IPS-20b (cell line): ENCODE data around the gene CCDC47.
"Not testable (repeated sequence)": the region's sequence is repeated elsewhere in the genome, so short reads cannot be mapped to it uniquely, and the experiment has no call there.

Experiments
- H3K27ac ChIP-seq: one replicate; pipeline ENCODE4 v1.5.1; 2013; ENCODE audit warnings: low read length
- H3K27me3 ChIP-seq: 2 replicates; pipeline ENCODE4 v1.6.1; 2013; ENCODE audit warnings: mild to moderate bottlenecking, low read length, inconsistent platforms; ENCODE audit not compliant: insufficient read depth
- H3K36me3 ChIP-seq: 2 replicates; pipeline ENCODE4 v1.6.1; 2013; ENCODE audit warnings: low read depth, mild to moderate bottlenecking, inconsistent platforms, low read length, moderate library complexity; ENCODE audit not compliant: insufficient read depth
- H3K4me1 ChIP-seq: 2 replicates; pipeline ENCODE4 v1.6.1; 2013; ENCODE audit warnings: mild to moderate bottlenecking, control low read depth, inconsistent platforms, low read length, moderate library complexity; ENCODE audit not compliant: insufficient read depth
- H3K4me3 ChIP-seq: 2 replicates; pipeline ENCODE4 v1.5.1; 2013; ENCODE audit warnings: mild to moderate bottlenecking, low read length, inconsistent platforms
- H3K9ac ChIP-seq: 2 replicates; pipeline ENCODE4 v1.6.1; 2013; ENCODE audit warnings: low read depth, mild to moderate bottlenecking, inconsistent platforms, low read length, moderate library complexity
- H3K9me3 ChIP-seq: 2 replicates; pipeline ENCODE4 v1.6.1; 2013; ENCODE audit warnings: mild to moderate bottlenecking, low read depth, low read length, inconsistent platforms; ENCODE audit not compliant: insufficient read depth

Gene CCDC47

GRCh38 chr17:63805591-63805990, 32.2 kb upstream of the CCDC47 start:
- Histone ChIP-seq H3K4me3 (no peak overlapping the region), H3K9ac (no peak overlapping the region), H3K9me3 (no peaks in the 10 kb centered on the region), H3K36me3 (peaks cover 98% of the 10 kb centered on the region), H3K27ac (no peak overlapping the region), H3K27me3 (no peaks in the 10 kb centered on the region), H3K4me1 (no peaks in the 10 kb centered on the region)

- H3K9me3 ChIP-seq = no peaks in the 10 kb centered on the region
- no peak overlapping the region for H3K9ac ChIP-seq
- peaks cover 98% of the 10 kb centered on the region for H3K36me3 ChIP-seq
- H3K27me3 ChIP-seq = no peaks in the 10 kb centered on the region
- H3K27ac ChIP-seq = no peak overlapping the region
- no peaks in the 10 kb centered on the region for H3K4me1 ChIP-seq
- no peak overlapping the region for H3K4me3 ChIP-seq
Observed at GRCh38 chr17:63804328-63804727, 30.9 kb upstream of the CCDC47 start.

GRCh38 chr17:63800783-63801182, 27.4 kb upstream of the CCDC47 start:
- Histone ChIP-seq H3K36me3 (peaks cover 98% of the 10 kb centered on the region), H3K27me3 (no peaks in the 10 kb centered on the region), H3K9me3 (no peaks in the 10 kb centered on the region)

GRCh38 chr17:63798572-63799106, 25.2 kb upstream of the CCDC47 start:
- Histone ChIP-seq H3K4me1 (no peaks in the 10 kb centered on the region), H3K27me3 (no peaks in the 10 kb centered on the region), H3K27ac (no peak overlapping the region), H3K9ac (no peak overlapping the region), H3K9me3 (no peaks in the 10 kb centered on the region), H3K36me3 (peaks cover 99% of the 10 kb centered on the region), H3K4me3 (no peak overlapping the region)

More at GRCh38 chr17:63800783-63801182, 27.4 kb upstream of the CCDC47 start:
- Histone ChIP-seq H3K4me3 (no peak overlapping the region), H3K9ac (no peak overlapping the region), H3K27ac (no peak overlapping the region), H3K4me1 (no peaks in the 10 kb centered on the region)

- H3K4me3 ChIP-seq = not testable (repeated sequence)
- H3K36me3 ChIP-seq = peaks cover 100% of the 10 kb centered on the region
Observed at GRCh38 chr17:63796375-63796774, 23.0 kb upstream of the CCDC47 start.

GRCh38 chr17:63792055-63792729, 18.8 kb upstream of the CCDC47 start:
- Histone ChIP-seq H3K4me1 (no peaks in the 10 kb centered on the region), H3K27me3 (no peaks in the 10 kb centered on the region), H3K4me3 (no peak overlapping the region), H3K36me3 (peaks cover 100% of the 10 kb centered on the region), H3K27ac (no peak overlapping the region), H3K9me3 (no peaks in the 10 kb centered on the region), H3K9ac (no peak overlapping the region)

More at GRCh38 chr17:63796375-63796774, 23.0 kb upstream of the CCDC47 start:
- not testable (repeated sequence) for H3K9ac ChIP-seq, H3K9me3 ChIP-seq, H3K4me1 ChIP-seq, H3K27ac ChIP-seq, H3K27me3 ChIP-seq

GRCh38 chr17:63790057-63790456, 16.7 kb upstream of the CCDC47 start:
- no peaks in the 10 kb centered on the region for H3K9me3 ChIP-seq
- H3K27me3 ChIP-seq = no peaks in the 10 kb centered on the region
- H3K9ac ChIP-seq = no peak overlapping the region
- H3K27ac ChIP-seq = no peak overlapping the region
- peaks cover 95% of the 10 kb centered on the region for H3K36me3 ChIP-seq
- no peak overlapping the region for H3K4me3 ChIP-seq
- no peaks in the 10 kb centered on the region for H3K4me1 ChIP-seq

DNA sequence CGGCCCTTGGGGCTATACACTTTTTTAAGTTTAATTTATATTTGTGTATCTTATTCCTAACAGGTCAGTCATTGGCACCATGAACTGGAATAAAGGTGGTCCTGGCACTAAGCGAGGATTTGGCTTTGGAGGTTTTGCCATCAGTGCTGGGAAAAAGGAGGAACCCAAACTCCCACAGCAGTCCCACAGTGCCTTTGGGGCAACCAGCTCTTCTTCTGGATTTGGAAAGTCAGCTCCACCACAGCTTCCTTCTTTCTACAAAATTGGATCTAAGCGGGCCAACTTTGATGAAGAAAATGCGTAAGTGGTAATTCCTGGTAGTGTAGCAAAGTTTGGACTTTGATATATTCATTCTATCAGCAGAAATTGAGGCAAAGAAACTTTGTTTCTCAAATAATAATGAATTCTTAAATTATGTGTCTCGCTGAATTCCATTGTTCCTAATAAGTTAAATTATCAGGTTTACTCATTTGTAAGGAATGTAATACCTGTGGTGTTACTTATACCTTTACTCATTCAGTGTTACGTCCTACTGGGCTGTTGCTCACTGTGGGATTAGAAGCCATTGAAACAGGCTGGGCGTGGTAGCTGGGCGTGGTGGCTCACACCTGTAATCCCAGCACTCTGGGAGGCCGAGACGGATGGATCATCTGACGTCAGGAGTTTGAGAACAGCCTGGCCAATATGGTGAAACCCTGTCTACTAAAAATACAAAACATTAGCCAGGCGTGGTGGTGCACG, 13.7 kb upstream of the CCDC47 start:
- H3K27me3 ChIP-seq = no peaks in the 10 kb centered on the region
- no peak overlapping the region for H3K9ac ChIP-seq
- peaks cover 89% of the 10 kb centered on the region for H3K36me3 ChIP-seq

GRCh38 chr17:63786117-63786516, 12.7 kb upstream of the CCDC47 start:
- Histone ChIP-seq H3K27me3 (no peaks in the 10 kb centered on the region), H3K36me3 (peaks cover 83% of the 10 kb centered on the region), H3K4me1 (no peaks in the 10 kb centered on the region), H3K9me3 (no peaks in the 10 kb centered on the region), H3K9ac (no peak overlapping the region), H3K4me3 (no peak overlapping the region), H3K27ac (no peak overlapping the region)

More for the DNA sequence above, 13.7 kb upstream of the CCDC47 start:
- Histone ChIP-seq H3K9me3 (no peaks in the 10 kb centered on the region), H3K27ac (no peak overlapping the region), H3K4me1 (no peaks in the 10 kb centered on the region), H3K4me3 (no peak overlapping the region)

GRCh38 chr17:63785556-63785955, 12.2 kb upstream of the CCDC47 start:
- no peaks in the 10 kb centered on the region for H3K4me1 ChIP-seq
- no peak overlapping the region for H3K9ac ChIP-seq
- no peak overlapping the region for H3K27ac ChIP-seq
- no peak overlapping the region for H3K4me3 ChIP-seq
- H3K36me3 ChIP-seq = peaks cover 83% of the 10 kb centered on the region
- no peaks in the 10 kb centered on the region for H3K9me3 ChIP-seq
- H3K27me3 ChIP-seq = no peaks in the 10 kb centered on the region

- H3K27me3 ChIP-seq = no peaks in the 10 kb centered on the region
- no peak overlapping the region for H3K9ac ChIP-seq
- H3K36me3 ChIP-seq = peaks cover 80% of the 10 kb centered on the region
- no peak overlapping the region for H3K4me3 ChIP-seq
- no peak overlapping the region for H3K27ac ChIP-seq
- no peaks in the 10 kb centered on the region for H3K9me3 ChIP-seq
- H3K4me1 ChIP-seq = no peaks in the 10 kb centered on the region
Observed at GRCh38 chr17:63783522-63783921, 10.1 kb upstream of the CCDC47 start.

DNA sequence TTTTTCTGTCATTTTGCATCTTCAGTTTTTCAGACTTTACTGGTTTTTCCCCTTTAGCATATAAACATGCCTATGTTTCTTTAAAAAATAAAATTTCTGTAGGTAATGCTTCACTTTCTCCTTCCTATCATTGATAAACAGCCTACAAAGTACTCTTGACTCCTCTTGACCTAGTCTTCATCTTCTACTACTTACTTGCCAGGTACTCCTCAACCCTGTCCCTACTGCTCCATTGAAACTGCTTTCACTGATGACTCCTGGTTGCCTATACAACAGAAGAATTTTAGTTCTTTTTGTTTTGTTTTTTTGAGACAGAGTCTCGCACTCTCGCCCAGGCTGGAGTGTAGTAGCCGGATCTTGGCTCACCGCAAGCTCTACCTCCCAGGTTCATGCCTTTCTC, 7.5 kb upstream of the CCDC47 start:
- H3K4me1 ChIP-seq = peaks cover 4% of the 10 kb centered on the region
- peaks cover 80% of the 10 kb centered on the region for H3K36me3 ChIP-seq
- no peaks in the 10 kb centered on the region for H3K27me3 ChIP-seq
- H3K9ac ChIP-seq = no peak overlapping the region
- H3K4me3 ChIP-seq = no peak overlapping the region
- H3K9me3 ChIP-seq = no peaks in the 10 kb centered on the region
- H3K27ac ChIP-seq = no peak overlapping the region
